GM12801 (cell line): Measurements from ENCODE around the gene GJD4.

Source experiments
- TF ChIP-seq, protein P1 (sequence below): IDR thresholded peaks from one replicate; pipeline ENCODE4 v1.5.1; 2011; ENCODE audit warnings: control low read depth; ENCODE audit not compliant: insufficient read length; ENCODE audit errors: extremely low read depth

Gene GJD4

DNA sequence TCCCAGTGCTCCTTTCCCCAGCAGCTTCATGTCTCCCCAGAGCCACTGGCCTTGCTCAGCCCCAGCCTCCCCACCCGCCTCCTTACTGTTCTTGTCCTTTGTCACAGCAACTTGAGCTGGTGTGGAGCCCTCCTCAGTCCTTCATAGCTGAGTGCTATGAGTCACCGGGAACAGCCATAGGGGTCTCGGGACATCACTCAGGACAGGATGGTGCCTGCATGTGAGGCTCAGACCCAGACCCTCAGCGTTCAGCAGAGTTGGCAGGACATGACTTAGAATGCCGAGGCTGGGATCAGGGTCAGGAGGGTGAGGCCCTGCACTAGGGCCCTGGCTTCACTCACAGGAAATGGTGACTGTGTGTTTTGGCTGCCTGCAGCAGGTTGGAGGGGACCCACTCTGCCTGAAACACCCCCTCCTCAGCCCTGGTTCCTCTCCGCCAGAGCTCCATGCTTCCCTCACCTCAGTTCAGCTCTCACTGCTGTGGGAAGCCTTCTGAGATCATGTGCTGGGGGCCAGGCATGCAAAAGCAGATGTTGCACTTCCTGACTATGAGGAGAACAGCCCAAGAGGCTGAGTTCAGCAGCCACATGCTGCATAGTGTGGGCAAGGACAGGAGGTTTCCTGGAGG, 40.7 kb upstream of the GJD4 start:
- TF ChIP-seq, protein P1, sequence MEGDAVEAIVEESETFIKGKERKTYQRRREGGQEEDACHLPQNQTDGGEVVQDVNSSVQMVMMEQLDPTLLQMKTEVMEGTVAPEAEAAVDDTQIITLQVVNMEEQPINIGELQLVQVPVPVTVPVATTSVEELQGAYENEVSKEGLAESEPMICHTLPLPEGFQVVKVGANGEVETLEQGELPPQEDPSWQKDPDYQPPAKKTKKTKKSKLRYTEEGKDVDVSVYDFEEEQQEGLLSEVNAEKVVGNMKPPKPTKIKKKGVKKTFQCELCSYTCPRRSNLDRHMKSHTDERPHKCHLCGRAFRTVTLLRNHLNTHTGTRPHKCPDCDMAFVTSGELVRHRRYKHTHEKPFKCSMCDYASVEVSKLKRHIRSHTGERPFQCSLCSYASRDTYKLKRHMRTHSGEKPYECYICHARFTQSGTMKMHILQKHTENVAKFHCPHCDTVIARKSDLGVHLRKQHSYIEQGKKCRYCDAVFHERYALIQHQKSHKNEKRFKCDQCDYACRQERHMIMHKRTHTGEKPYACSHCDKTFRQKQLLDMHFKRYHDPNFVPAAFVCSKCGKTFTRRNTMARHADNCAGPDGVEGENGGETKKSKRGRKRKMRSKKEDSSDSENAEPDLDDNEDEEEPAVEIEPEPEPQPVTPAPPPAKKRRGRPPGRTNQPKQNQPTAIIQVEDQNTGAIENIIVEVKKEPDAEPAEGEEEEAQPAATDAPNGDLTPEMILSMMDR = no peak

DNA sequence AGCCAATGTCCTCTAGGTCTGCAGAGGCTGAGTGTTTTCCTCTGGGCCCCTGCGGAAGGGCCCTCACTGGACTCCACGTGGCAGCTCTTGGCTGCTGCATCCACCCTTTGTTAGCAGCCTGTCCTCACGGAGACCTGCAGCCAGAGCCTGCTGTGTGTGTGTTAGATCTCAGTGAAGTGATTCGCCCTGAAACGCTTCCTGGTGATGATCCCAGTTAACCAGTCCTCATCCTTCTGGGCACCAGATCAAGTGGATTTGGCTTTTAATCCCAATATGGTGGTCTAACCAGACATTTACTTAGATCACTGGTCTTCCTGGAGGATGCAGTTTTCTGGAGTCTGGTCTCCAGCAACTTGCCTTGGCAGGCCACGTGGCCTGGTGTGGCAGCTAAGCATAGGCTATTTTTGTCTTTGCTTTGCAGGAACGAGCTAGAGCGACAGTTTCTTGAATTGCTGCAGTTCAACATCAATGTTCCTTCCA, 39.5 kb upstream of the GJD4 start:
- TF ChIP-seq, protein P1 = no peak

DNA sequence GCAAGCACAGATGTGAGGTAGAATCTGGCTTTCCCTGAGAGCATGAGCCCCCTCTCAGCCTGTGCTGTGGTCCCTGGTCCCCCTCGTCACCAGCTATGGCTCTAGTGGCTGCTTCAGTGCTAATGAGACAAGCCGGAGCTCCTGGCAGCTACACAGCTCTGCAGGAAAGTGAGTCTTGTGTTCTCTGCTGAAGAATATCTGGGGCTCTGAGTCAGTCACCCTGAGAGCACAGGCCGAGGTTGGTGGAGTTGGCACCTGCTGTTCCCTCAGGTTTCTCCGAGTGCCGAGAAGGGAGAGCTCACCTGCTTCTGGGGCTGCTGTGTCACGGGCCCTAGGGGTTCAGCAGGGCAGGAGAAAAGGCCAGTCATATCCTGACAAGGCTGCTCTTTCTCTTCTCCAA, 37.2 kb upstream of the GJD4 start:
- TF ChIP-seq, protein P1 = no peak

DNA sequence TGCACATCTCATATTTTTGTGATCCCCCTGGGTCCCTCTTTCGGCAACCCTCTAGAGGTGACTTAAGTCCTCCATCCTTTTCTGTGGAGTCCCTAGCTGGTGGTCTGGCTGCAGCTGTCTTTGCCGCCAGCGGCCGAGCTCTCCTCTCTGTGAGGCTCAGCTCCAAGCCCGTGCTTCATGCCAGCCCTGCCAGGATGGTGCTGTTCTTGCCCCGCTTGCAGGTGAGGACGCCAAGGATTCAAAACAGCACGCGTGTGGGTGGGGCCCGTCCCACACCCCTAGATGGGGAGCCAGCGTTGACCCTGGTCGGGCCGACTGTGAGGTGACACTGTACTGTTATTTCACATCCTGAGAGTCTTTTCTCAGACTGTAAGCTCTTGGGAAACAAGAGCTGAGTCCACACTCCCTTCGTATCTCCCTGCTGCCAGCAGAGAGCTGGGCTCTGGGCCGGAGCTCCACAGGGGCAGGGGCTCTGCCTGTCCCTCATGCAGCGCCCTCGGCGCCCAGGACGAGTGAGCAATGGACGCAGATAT, 36.6 kb upstream of the GJD4 start:
- TF ChIP-seq, protein P1 = no peak

DNA sequence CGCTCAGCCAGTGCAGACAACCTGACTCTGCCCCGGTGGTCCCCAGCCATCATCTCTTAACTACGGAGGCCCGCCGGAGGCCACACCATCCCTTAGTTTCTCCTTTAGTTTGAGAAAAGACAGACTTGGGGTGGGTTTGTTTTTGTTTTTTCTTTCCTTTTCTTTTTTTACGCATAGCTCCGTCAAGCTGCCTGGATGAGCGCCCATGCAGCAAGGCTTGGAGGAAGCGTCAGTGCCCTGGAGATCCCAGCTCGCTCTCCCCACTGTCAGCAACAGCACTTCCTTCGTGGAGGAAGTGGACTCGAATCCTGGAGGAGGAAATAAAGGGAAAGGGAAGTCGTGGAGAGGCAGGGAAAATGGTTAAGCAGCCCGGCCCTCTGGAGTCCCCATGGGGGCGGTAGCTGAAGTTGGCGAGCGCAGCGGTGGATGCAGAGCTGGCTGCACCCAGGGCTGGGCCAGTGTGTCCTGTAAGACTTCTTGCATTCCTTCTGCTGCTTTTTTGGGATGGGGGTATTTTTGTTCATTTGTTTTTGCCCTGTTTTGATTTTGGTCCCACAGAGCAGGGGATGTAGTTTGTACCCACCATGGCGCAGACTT, 35.9 kb upstream of the GJD4 start:
- TF ChIP-seq, protein P1 = no peak

DNA sequence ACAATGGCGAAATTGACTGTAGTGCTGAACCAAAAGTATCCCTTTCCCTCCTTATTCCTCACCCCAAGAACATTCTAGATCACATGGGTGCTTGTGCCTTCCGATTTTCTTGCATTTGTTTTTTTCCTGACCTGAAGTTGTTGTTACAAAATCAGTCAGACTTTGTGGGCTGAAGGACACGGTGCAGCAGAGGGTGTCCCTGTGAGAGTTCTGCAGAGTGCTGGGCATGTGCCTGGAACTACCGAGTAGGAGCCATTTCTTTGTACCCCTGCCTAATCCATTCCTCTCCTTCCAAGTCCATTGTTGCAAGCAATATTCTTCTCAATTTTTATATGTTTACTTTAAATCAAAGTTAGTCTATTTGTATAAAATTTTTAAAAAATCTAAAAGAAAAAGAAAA, 35.3 kb upstream of the GJD4 start:
- TF ChIP-seq, protein P1 = no peak

DNA sequence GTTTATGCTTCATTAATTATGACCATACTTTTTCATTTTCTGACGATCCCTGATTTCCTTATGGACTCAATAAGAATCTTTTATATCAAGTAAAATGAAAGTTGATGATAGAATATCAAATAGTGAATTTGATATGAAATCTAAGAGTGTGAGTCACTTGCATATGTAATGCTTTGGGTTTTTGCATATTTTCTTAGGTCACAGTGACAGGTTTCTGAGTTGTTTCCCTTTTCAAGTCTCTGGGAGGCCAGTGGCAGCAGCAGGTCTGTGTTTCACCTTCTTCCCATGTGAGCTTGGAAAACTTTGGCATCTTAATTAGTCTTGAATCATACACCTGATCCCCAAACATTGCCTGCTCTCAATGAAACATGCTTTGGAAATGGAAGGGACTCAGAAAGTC, 34.7 kb upstream of the GJD4 start:
- TF ChIP-seq, protein P1 = no peak
